ENCODE data around the gene CDK13.

CDK13 gene

GRCh38 chr7:40008223-40008815, 58.3 kb downstream of the CDK13 start:
- H3K36me3 ChIP-seq (ENCODE audit: control insufficient read depth, insufficient read depth, low read length), result no peaks in the 10 kb centered on the region
- no peaks in the 10 kb centered on the region for H3K4me1 ChIP-seq (ENCODE audit: control insufficient read depth, insufficient read depth, low read length)
- WGBS, 2 experiments, result 90 to 93% methylated on average over 1 to 2 of the region's 2 CpGs
- no peaks in the 10 kb centered on the region for H3K9me3 ChIP-seq (ENCODE audit: control insufficient read depth, low read length)
- no peak overlapping the region for H3K4me3 ChIP-seq (ENCODE audit: insufficient read depth, low read depth, low read length)
- H3K27me3 ChIP-seq (ENCODE audit: control insufficient read depth, insufficient read depth, low read length, poor library complexity, severe bottlenecking), result no peaks in the 10 kb centered on the region
- no peak overlapping the region for H3K27ac ChIP-seq (ENCODE audit: insufficient read depth, low read depth, low read length, poor library complexity, severe bottlenecking)

DNA sequence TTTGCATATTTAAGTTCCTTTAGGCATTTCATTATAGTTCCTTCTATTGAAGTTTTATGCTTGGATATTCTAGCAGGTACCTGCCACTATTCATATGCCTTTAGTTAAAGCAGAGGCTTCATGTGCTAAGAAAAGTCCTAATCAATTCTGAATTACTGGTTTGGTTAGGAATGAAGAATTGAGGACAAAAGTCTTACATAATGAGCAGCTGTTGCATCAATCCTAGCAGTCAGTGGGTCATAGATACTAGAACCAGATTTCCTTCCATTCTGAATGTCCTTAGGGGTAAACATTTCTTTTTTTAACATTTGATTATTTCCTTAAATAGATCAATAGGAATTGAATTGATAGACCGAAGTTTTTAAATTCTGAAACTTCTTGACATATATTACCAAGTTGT, 59.2 kb downstream of the CDK13 start:
- no peak overlapping the region for H3K4me3 ChIP-seq (ENCODE audit: insufficient read depth, low read depth, low read length)
- H3K27ac ChIP-seq (ENCODE audit: insufficient read depth, low read depth, low read length, poor library complexity, severe bottlenecking), result no peak overlapping the region
- H3K4me1 ChIP-seq (ENCODE audit: control insufficient read depth, insufficient read depth, low read length), result no peaks in the 10 kb centered on the region
- no peaks in the 10 kb centered on the region for H3K9me3 ChIP-seq (ENCODE audit: control insufficient read depth, low read length)
- H3K27me3 ChIP-seq (ENCODE audit: control insufficient read depth, insufficient read depth, low read length, poor library complexity, severe bottlenecking), result no peaks in the 10 kb centered on the region
- 100% methylated on average over 1 of the region's 1 CpG for WGBS, 2 experiments
- H3K36me3 ChIP-seq (ENCODE audit: control insufficient read depth, insufficient read depth, low read length), result no peaks in the 10 kb centered on the region

DNA sequence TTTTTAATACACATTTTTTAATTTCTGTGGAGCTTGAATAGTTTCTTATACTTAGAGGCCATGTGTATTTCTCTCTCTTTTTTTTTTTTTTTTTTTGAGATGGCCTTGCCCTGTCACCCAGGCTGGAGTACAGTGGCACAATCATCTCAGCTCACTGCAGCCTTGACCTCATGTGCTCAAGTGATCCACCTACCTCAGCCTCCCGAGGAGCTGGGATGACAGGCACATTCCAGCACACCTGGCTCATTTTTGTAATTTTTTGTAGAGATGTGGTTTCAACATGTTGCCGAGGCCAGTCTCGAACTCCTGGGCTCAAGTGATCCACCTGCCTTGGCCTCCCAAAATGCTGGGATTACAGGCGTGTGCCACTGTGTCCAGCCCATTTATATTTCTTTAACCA, 64.3 kb downstream of the CDK13 start:
- no peaks in the 10 kb centered on the region for H3K9me3 ChIP-seq (ENCODE audit: control insufficient read depth, low read length)
- WGBS, 2 experiments, result 91 to 93% methylated on average over 4 of the region's 4 CpGs
- H3K27ac ChIP-seq (ENCODE audit: insufficient read depth, low read depth, low read length, poor library complexity, severe bottlenecking), result no peak overlapping the region
- H3K4me1 ChIP-seq (ENCODE audit: control insufficient read depth, insufficient read depth, low read length), result no peaks in the 10 kb centered on the region
- H3K36me3 ChIP-seq (ENCODE audit: control insufficient read depth, insufficient read depth, low read length), result peaks cover 3% of the 10 kb centered on the region
- H3K4me3 ChIP-seq (ENCODE audit: insufficient read depth, low read depth, low read length), result no peak overlapping the region
- no peaks in the 10 kb centered on the region for H3K27me3 ChIP-seq (ENCODE audit: control insufficient read depth, insufficient read depth, low read length, poor library complexity, severe bottlenecking)

- no peak overlapping the region for H3K27ac ChIP-seq (ENCODE audit: insufficient read depth, low read depth, low read length, poor library complexity, severe bottlenecking)
- H3K36me3 ChIP-seq (ENCODE audit: control insufficient read depth, insufficient read depth, low read length), result peaks cover 3% of the 10 kb centered on the region
- no peaks in the 10 kb centered on the region for H3K4me1 ChIP-seq (ENCODE audit: control insufficient read depth, insufficient read depth, low read length)
- H3K4me3 ChIP-seq (ENCODE audit: insufficient read depth, low read depth, low read length), result no peak overlapping the region
- 90 to 93% methylated on average over 4 of the region's 4 CpGs for WGBS, 2 experiments
- no peaks in the 10 kb centered on the region for H3K27me3 ChIP-seq (ENCODE audit: control insufficient read depth, insufficient read depth, low read length, poor library complexity, severe bottlenecking)
- H3K9me3 ChIP-seq (ENCODE audit: control insufficient read depth, low read length), result no peaks in the 10 kb centered on the region
These were observed 65.8 kb downstream of the CDK13 start for GRCh38 chr7:40015790-40016296.

- 92 to 94% methylated on average over 4 of the region's 4 CpGs for WGBS, 2 experiments
- Histone ChIP-seq H3K4me1 (ENCODE audit: control insufficient read depth, insufficient read depth, low read length) (no peaks in the 10 kb centered on the region), H3K27me3 (ENCODE audit: control insufficient read depth, insufficient read depth, low read length, poor library complexity, severe bottlenecking) (no peaks in the 10 kb centered on the region), H3K27ac (ENCODE audit: insufficient read depth, low read depth, low read length, poor library complexity, severe bottlenecking) (no peak overlapping the region), H3K9me3 (ENCODE audit: control insufficient read depth, low read length) (no peaks in the 10 kb centered on the region), H3K36me3 (ENCODE audit: control insufficient read depth, insufficient read depth, low read length) (peaks cover 3% of the 10 kb centered on the region), H3K4me3 (ENCODE audit: insufficient read depth, low read depth, low read length) (no peak overlapping the region)
These were observed 69.5 kb downstream of the CDK13 start for GRCh38 chr7:40019558-40019957.

DNA sequence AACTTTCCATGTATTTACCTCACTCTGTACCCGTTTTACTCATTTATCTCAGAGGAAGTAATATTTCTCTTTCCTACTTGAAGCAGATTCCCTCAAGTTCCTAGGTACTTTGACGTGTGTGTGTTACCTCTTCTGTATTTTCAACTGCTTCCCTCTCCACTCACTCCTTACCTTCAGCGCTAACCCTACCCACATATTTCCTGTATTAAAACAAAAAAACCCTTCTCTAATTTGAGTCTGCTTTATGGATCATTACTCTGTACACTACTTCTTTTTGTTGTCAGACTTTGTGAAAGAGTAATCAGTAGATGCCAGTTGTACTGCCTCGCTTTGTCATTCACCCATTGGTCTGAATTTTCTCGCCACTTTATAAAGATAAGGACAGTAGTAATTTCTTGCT, 74.0 kb downstream of the CDK13 start:
- Histone ChIP-seq H3K9me3 (ENCODE audit: control insufficient read depth, low read length) (no peaks in the 10 kb centered on the region), H3K27me3 (ENCODE audit: control insufficient read depth, insufficient read depth, low read length, poor library complexity, severe bottlenecking) (no peaks in the 10 kb centered on the region), H3K27ac (ENCODE audit: insufficient read depth, low read depth, low read length, poor library complexity, severe bottlenecking) (no peak overlapping the region), H3K4me3 (ENCODE audit: insufficient read depth, low read depth, low read length) (no peak overlapping the region), H3K4me1 (ENCODE audit: control insufficient read depth, insufficient read depth, low read length) (no peaks in the 10 kb centered on the region), H3K36me3 (ENCODE audit: control insufficient read depth, insufficient read depth, low read length) (peaks cover 5% of the 10 kb centered on the region)
- 96 to 97% methylated on average over 5 of the region's 5 CpGs for WGBS, 2 experiments

GRCh38 chr7:40024841-40025240, 74.8 kb downstream of the CDK13 start:
- peaks cover 5% of the 10 kb centered on the region for H3K36me3 ChIP-seq (ENCODE audit: control insufficient read depth, insufficient read depth, low read length)
- 93 to 96% methylated on average over 3 of the region's 3 CpGs for WGBS, 2 experiments
- H3K27me3 ChIP-seq (ENCODE audit: control insufficient read depth, insufficient read depth, low read length, poor library complexity, severe bottlenecking), result no peaks in the 10 kb centered on the region
- H3K4me3 ChIP-seq (ENCODE audit: insufficient read depth, low read depth, low read length), result no peak overlapping the region
- H3K4me1 ChIP-seq (ENCODE audit: control insufficient read depth, insufficient read depth, low read length), result no peaks in the 10 kb centered on the region
- no peak overlapping the region for H3K27ac ChIP-seq (ENCODE audit: insufficient read depth, low read depth, low read length, poor library complexity, severe bottlenecking)
- H3K9me3 ChIP-seq (ENCODE audit: control insufficient read depth, low read length), result no peaks in the 10 kb centered on the region

- H3K4me1 ChIP-seq (ENCODE audit: control insufficient read depth, insufficient read depth, low read length), result no peaks in the 10 kb centered on the region
- no peaks in the 10 kb centered on the region for H3K9me3 ChIP-seq (ENCODE audit: control insufficient read depth, low read length)
- no peak overlapping the region for H3K4me3 ChIP-seq (ENCODE audit: insufficient read depth, low read depth, low read length)
- 95 to 96% methylated on average over 4 of the region's 4 CpGs for WGBS, 2 experiments
- no peak overlapping the region for H3K27ac ChIP-seq (ENCODE audit: insufficient read depth, low read depth, low read length, poor library complexity, severe bottlenecking)
- no peaks in the 10 kb centered on the region for H3K27me3 ChIP-seq (ENCODE audit: control insufficient read depth, insufficient read depth, low read length, poor library complexity, severe bottlenecking)
- peaks cover 5% of the 10 kb centered on the region for H3K36me3 ChIP-seq (ENCODE audit: control insufficient read depth, insufficient read depth, low read length)
These were observed 77.5 kb downstream of the CDK13 start for GRCh38 chr7:40027545-40027944.

- H3K4me3 ChIP-seq (ENCODE audit: insufficient read depth, low read depth, low read length), result no peak overlapping the region
- H3K9me3 ChIP-seq (ENCODE audit: control insufficient read depth, low read length), result no peaks in the 10 kb centered on the region
- peaks cover 6% of the 10 kb centered on the region for H3K36me3 ChIP-seq (ENCODE audit: control insufficient read depth, insufficient read depth, low read length)
- 100% methylated on average over 1 of the region's 1 CpG for whole genome bisulfite sequencing, 2 experiments
- no peaks in the 10 kb centered on the region for H3K27me3 ChIP-seq (ENCODE audit: control insufficient read depth, insufficient read depth, low read length, poor library complexity, severe bottlenecking)
- no peaks in the 10 kb centered on the region for H3K4me1 ChIP-seq (ENCODE audit: control insufficient read depth, insufficient read depth, low read length)
- H3K27ac ChIP-seq (ENCODE audit: insufficient read depth, low read depth, low read length, poor library complexity, severe bottlenecking), result no peak overlapping the region
These were observed 83.8 kb downstream of the CDK13 start for GRCh38 chr7:40033826-40034225.

DNA sequence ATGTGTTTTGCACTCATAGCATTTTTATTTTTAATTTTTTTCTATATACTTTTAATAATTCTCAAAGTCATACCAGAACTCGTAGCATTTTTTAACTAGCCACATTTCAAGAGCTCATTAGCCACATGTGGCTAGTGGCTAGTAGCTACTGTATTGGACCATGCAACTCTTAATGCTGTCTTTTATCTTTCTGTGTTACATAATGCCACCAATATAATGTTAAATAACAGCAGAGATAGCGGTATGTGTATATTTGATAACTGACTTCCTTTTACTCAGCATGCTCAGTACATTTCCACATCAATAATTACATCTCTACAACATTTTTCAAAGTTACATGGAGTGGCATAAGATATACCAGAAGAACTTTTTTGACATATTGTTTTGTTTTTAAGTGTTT, 91.4 kb downstream of the CDK13 start:
- Histone ChIP-seq H3K36me3 (ENCODE audit: control insufficient read depth, insufficient read depth, low read length) (no peaks in the 10 kb centered on the region), H3K9me3 (ENCODE audit: control insufficient read depth, low read length) (no peaks in the 10 kb centered on the region), H3K27me3 (ENCODE audit: control insufficient read depth, insufficient read depth, low read length, poor library complexity, severe bottlenecking) (no peaks in the 10 kb centered on the region), H3K4me3 (ENCODE audit: insufficient read depth, low read depth, low read length) (no peak overlapping the region), H3K4me1 (ENCODE audit: control insufficient read depth, insufficient read depth, low read length) (no peaks in the 10 kb centered on the region), H3K27ac (ENCODE audit: insufficient read depth, low read depth, low read length, poor library complexity, severe bottlenecking) (no peak overlapping the region)
- WGBS, 2 experiments, result 100% methylated on average over 1 to 2 of the region's 2 CpGs

DNA sequence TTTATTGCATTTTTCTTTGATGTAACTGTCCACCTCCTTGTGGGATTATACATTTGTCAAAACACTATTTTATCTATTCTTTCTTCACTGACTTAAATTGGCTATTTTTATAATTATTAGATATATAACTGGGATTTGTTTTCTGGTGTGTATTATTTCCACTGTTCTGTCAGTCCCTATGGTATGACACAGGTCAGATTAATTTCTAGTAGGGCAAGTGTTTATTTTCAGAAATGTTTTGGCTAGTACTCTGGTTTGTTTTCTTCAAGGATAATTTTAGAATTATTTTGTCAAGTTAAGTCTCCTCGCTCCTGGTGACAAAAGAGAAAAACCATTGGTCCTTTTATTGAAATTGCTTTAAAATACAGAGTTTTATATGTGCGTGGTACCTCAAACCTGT, 93.1 kb downstream of the CDK13 start:
- 88 to 94% methylated on average over 2 of the region's 2 CpGs for WGBS, 2 experiments
- H3K4me3 ChIP-seq (ENCODE audit: insufficient read depth, low read depth, low read length), result no peak overlapping the region
- H3K27ac ChIP-seq (ENCODE audit: insufficient read depth, low read depth, low read length, poor library complexity, severe bottlenecking), result no peak overlapping the region
- no peaks in the 10 kb centered on the region for H3K27me3 ChIP-seq (ENCODE audit: control insufficient read depth, insufficient read depth, low read length, poor library complexity, severe bottlenecking)
- no peaks in the 10 kb centered on the region for H3K9me3 ChIP-seq (ENCODE audit: control insufficient read depth, low read length)
- H3K4me1 ChIP-seq (ENCODE audit: control insufficient read depth, insufficient read depth, low read length), result no peaks in the 10 kb centered on the region
- H3K36me3 ChIP-seq (ENCODE audit: control insufficient read depth, insufficient read depth, low read length), result no peaks in the 10 kb centered on the region
